ENCODE data around the gene DOCK3.
"Not testable (repeated sequence)": the region's sequence is repeated elsewhere in the genome, so short reads cannot be mapped to it uniquely, and the experiment has no call there.

The DOCK3 gene

DNA sequence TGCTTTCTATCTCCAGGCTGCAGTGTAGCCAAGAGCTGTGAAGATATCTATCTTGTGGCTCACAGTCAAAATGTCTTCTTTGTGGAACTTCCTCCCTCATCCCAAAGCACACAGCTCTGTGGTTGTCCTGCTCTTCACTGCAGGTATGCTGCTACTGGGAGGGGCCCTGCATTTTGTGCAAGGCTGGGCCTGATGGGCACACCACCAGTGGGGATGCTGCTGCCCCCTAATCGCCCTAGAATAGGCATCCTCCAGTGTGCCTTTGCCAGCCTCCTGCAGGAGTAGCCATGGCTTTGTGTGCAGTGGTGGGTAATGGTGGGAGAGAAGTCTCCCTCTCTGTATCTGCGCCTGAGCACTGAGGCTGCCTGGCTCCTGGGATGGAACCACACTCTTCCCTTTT, 297.3 kb downstream of the DOCK3 start:
- Histone ChIP-seq H3K9me2 (replicated peaks; ENCODE audit: control insufficient read depth, low read length) (no peaks in the 10 kb centered on the region), H3F3A (ENCODE audit: control insufficient read depth, insufficient read depth) (no peaks in the 10 kb centered on the region), H3K9me3 (ENCODE audit: control insufficient read depth, insufficient read depth, low read length) (no peaks in the 10 kb centered on the region), H3K4me3 (ENCODE audit: low read length) (no peak overlapping the region), H3K27ac (ENCODE audit: low read depth, low read length) (no peak overlapping the region), H3K4me2 (ENCODE audit: low read length) (no peak overlapping the region), H3K4me1 (ENCODE audit: control insufficient read depth, low read length) (no peaks in the 10 kb centered on the region), H3K36me3 (ENCODE audit: control insufficient read depth, low read length) (no peaks in the 10 kb centered on the region), H3K27me3 (ENCODE audit: control insufficient read depth, low read length) (no peaks in the 10 kb centered on the region), H3K79me2 (ENCODE audit: control insufficient read depth, low read length) (no peaks in the 10 kb centered on the region), H4K20me1 (ENCODE audit: control insufficient read depth, insufficient read depth, low read depth, low read length) (no peaks in the 10 kb centered on the region)
- no peak for TF ChIP-seq EZH2phosphoT487 (IDR thresholded peaks at IDR 0.05; ENCODE audit: borderline replicate concordance, low read length)
- TF ChIP-seq, protein P1, sequence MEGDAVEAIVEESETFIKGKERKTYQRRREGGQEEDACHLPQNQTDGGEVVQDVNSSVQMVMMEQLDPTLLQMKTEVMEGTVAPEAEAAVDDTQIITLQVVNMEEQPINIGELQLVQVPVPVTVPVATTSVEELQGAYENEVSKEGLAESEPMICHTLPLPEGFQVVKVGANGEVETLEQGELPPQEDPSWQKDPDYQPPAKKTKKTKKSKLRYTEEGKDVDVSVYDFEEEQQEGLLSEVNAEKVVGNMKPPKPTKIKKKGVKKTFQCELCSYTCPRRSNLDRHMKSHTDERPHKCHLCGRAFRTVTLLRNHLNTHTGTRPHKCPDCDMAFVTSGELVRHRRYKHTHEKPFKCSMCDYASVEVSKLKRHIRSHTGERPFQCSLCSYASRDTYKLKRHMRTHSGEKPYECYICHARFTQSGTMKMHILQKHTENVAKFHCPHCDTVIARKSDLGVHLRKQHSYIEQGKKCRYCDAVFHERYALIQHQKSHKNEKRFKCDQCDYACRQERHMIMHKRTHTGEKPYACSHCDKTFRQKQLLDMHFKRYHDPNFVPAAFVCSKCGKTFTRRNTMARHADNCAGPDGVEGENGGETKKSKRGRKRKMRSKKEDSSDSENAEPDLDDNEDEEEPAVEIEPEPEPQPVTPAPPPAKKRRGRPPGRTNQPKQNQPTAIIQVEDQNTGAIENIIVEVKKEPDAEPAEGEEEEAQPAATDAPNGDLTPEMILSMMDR (IDR thresholded peaks at IDR 0.05; ENCODE audit: low read depth, low read length, poor library complexity, severe bottlenecking): no peak

DNA sequence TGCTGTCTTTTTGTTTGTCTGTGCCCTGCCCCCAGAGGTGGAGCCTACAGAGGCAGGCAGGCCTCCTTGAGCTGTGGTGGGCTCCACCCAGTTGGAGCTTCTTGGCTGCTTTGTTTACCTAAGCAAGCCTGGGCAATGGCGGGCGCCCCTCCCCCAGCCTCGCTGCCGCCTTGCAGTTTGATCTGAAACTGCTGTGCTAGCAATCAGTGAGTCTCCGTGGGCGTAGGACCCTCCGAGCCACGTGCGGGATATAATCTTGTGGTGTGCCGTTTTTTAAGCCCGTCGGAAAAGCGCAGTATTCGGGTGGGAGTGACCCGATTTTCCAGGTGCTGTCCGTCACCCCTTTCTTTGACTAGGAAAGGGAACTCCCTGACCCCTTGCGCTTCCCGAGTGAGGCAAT, 303.9 kb downstream of the DOCK3 start:
- H3K27ac ChIP-seq (ENCODE audit: low read depth, low read length); H3K36me3 ChIP-seq (ENCODE audit: control insufficient read depth, low read length); H3K9me2 ChIP-seq (replicated peaks; ENCODE audit: control insufficient read depth, low read length); H3K27me3 ChIP-seq (ENCODE audit: control insufficient read depth, low read length); H3F3A ChIP-seq (ENCODE audit: control insufficient read depth, insufficient read depth); H3K4me3 ChIP-seq (ENCODE audit: low read length); H3K4me1 ChIP-seq (ENCODE audit: control insufficient read depth, low read length); H3K9me3 ChIP-seq (ENCODE audit: control insufficient read depth, insufficient read depth, low read length); H4K20me1 ChIP-seq (ENCODE audit: control insufficient read depth, insufficient read depth, low read depth, low read length); H3K79me2 ChIP-seq (ENCODE audit: control insufficient read depth, low read length); H3K4me2 ChIP-seq (ENCODE audit: low read length): not testable (repeated sequence)

DNA sequence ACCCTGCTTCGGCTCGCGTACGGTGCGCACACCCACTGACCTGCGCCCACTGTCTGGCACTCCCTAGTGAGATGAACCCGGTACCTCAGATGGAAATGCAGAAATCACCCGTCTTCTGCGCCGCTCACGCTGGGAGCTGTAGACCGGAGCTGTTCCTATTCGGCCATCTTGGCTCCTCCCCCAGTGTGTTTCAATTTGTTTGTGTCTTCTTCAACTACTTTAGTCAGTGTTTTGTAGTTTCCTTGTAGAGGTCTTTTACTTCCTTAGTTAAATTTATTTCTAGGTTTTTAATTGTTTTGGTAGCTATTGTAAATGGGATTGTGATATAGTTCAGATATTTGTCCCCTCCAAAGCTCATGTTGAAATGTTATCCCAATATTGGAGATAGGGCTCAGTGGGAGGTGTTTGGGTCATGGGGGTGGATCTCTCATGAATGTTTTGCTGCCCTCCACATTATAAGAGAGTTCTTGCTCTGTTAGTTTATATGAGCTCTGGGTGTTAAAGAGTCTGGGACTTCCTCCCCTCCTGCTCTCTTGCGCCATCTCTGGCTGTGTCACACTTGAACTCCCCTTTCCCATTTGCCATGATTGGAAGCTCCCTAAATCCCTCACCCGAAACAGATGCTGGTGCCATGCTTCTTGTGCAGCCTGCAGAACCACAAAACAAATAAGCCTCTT, 304.4 kb downstream of the DOCK3 start:
- Histone ChIP-seq H3K9me3 (ENCODE audit: control insufficient read depth, insufficient read depth, low read length) (no peaks in the 10 kb centered on the region), H3K79me2 (ENCODE audit: control insufficient read depth, low read length) (no peaks in the 10 kb centered on the region), H3K4me1 (ENCODE audit: control insufficient read depth, low read length) (no peaks in the 10 kb centered on the region), H3K9me2 (replicated peaks; ENCODE audit: control insufficient read depth, low read length) (no peaks in the 10 kb centered on the region), H3F3A (ENCODE audit: control insufficient read depth, insufficient read depth) (no peaks in the 10 kb centered on the region), H4K20me1 (ENCODE audit: control insufficient read depth, insufficient read depth, low read depth, low read length) (no peaks in the 10 kb centered on the region), H3K4me2 (ENCODE audit: low read length) (no peak overlapping the region), H3K36me3 (ENCODE audit: control insufficient read depth, low read length) (no peaks in the 10 kb centered on the region), H3K27me3 (ENCODE audit: control insufficient read depth, low read length) (no peaks in the 10 kb centered on the region; the same call in 1 of the 2 replicates), H3K27ac (ENCODE audit: low read depth, low read length) (no peak overlapping the region), H3K4me3 (ENCODE audit: low read length) (no peak overlapping the region)
- no peak for TF ChIP-seq EZH2phosphoT487 (IDR thresholded peaks at IDR 0.05; ENCODE audit: borderline replicate concordance, low read length)
- TF ChIP-seq, protein P1 (IDR thresholded peaks at IDR 0.05; ENCODE audit: low read depth, low read length, poor library complexity, severe bottlenecking): no peak

DNA sequence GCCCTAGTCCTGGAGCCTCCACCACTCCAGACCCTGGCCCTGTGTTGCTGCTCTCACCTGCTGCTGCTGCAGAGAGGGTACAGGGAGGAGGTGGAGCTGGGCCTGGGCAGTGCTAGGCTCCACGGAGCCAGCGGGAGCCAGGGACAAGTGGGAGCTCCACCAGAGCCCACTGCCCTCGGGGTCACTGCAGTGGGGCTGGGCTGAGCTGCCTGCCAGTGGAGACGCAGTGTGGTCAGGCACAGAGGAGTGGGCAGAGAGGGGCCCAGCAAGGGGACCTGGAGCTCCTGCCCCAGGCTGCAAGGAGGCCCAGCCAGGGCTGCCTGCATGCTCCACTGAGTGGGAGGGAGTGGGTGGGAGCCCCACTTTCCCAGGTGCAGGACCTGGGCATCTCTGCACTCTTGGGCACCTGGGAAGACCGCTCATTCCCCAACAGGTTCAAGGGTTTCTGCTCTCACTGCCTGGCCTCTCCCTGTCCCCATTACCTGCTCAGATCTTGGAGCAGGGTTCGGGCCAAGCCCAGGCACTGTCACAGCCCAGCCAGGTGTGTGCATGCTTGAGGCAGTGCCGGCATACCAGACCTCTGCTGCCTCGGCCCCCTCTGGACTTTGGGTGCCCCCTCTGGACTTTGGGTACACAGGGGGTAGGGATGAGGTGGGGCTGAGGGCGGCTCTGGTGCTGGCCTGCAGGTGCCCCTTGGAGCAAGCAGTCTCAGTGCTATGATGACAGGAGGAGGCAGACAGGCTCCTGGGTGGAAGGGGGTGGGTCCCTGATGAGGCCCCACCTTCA, 308.0 kb downstream of the DOCK3 start:
- Histone ChIP-seq H3K9me3 (ENCODE audit: control insufficient read depth, insufficient read depth, low read length) (no peaks in the 10 kb centered on the region), H3K9me2 (replicated peaks; ENCODE audit: control insufficient read depth, low read length) (no peaks in the 10 kb centered on the region), H4K20me1 (ENCODE audit: control insufficient read depth, insufficient read depth, low read depth, low read length) (no peaks in the 10 kb centered on the region), H3K36me3 (ENCODE audit: control insufficient read depth, low read length) (no peaks in the 10 kb centered on the region), H3K27me3 (ENCODE audit: control insufficient read depth, low read length) (no peaks in the 10 kb centered on the region; the same call in 1 of the 2 replicates), H3K79me2 (ENCODE audit: control insufficient read depth, low read length) (no peaks in the 10 kb centered on the region), H3F3A (ENCODE audit: control insufficient read depth, insufficient read depth) (no peaks in the 10 kb centered on the region), H3K4me3 (ENCODE audit: low read length) (no peak overlapping the region), H3K27ac (ENCODE audit: low read depth, low read length) (no peak overlapping the region), H3K4me2 (ENCODE audit: low read length) (no peak overlapping the region), H3K4me1 (ENCODE audit: control insufficient read depth, low read length) (no peaks in the 10 kb centered on the region)
- TF ChIP-seq, protein P1 (IDR thresholded peaks at IDR 0.05; ENCODE audit: low read depth, low read length, poor library complexity, severe bottlenecking): no peak
- no peak for TF ChIP-seq EZH2phosphoT487 (IDR thresholded peaks at IDR 0.05; ENCODE audit: borderline replicate concordance, low read length)

All from DOHH2 (cell line).